ENCODE measurements around the gene C20orf202.
A peak's percentile ranks its signal among the peaks of the same experiment; 100 is the strongest.

Gene C20orf202

GRCh38 chr20:1224205-1224890 is 21.1 kb downstream of the C20orf202 start:
- Histone ChIP-seq H3K9ac (no peak overlapping the region), H3K9me3 (replicated peaks in 1 of 11) (peaks cover 0 to 5% (median 0%) of the 10 kb centered on the region in 11 experiments; a peak in 1 of 22 replicates), H3K36me3 (no peaks in the 10 kb centered on the region), H3K27me3 (peaks cover 20 to 32% (median 27%) of the 10 kb centered on the region in 11 experiments), H4K20me1 (no peaks in the 10 kb centered on the region), H3K4me3 (no peak overlapping the region), H3K4me2 (no peak overlapping the region), H3K4me1 (peaks cover 4 to 13% (median 9%) of the 10 kb centered on the region in 10 experiments; a peak in 15 of 20 replicates), H3K27ac (no peak overlapping the region)
- no peak for TF ChIP-seq Cebpa-rat (IDR thresholded peaks at IDR 0.05)

GRCh38 chr20:1225263-1225782 is 22.1 kb downstream of the C20orf202 start:
- H3K27ac ChIP-seq: no peak overlapping the region
- H3K4me3 ChIP-seq: no peak overlapping the region
- peaks cover 20 to 32% (median 27%) of the 10 kb centered on the region in 11 experiments for H3K27me3 ChIP-seq

GRCh38 chr20:1225783-1226654 is 22.8 kb downstream of the C20orf202 start, which contains the start of gene RAD21L1:
RAD21L1 (plus strand) TSS chr20:1226044; CDS start chr20:1228454, 2,410 bp downstream.
- peaks cover 4 to 16% (median 9%) of the 10 kb centered on the region in 10 experiments; a peak in 16 of 20 replicates for H3K4me1 ChIP-seq
- peaks cover 20 to 32% (median 27%) of the 10 kb centered on the region in 11 experiments for H3K27me3 ChIP-seq
- H3K4me2 ChIP-seq: peak within 1 kb of the TSS; percentile 94 to 100 (median 100)
- H3K27ac ChIP-seq: peak within 1 kb of the TSS in 8 of 11 experiments; percentile 31 to 64 (median 60); a peak in 13 of 22 replicates
- peak within 1 kb of the TSS; percentile 59 to 75 (median 70) for H3K4me3 ChIP-seq
- TF ChIP-seq Cebpa-rat (IDR thresholded peaks at IDR 0.05): no peak
- no peaks in the 10 kb centered on the region for H3K36me3 ChIP-seq
- H3K9ac ChIP-seq: peak within 1 kb of the TSS; percentile 61 to 81 (median 74)
- no peaks in the 10 kb centered on the region for H4K20me1 ChIP-seq
- H3K9me3 ChIP-seq (replicated peaks in 1 of 11): peaks cover 0 to 5% (median 0%) of the 10 kb centered on the region in 11 experiments; a peak in 1 of 22 replicates

More at GRCh38 chr20:1225263-1225782, 22.1 kb downstream of the C20orf202 start:
- TF ChIP-seq Cebpa-rat (IDR thresholded peaks at IDR 0.05): no peak
- Histone ChIP-seq H4K20me1 (no peaks in the 10 kb centered on the region), H3K4me2 (peak overlapping the region in 1 of 11 experiments; percentile 30; a peak in 2 of 22 replicates), H3K4me1 (peaks cover 4 to 13% (median 9%) of the 10 kb centered on the region in 10 experiments; a peak in 15 of 20 replicates), H3K9ac (no peak overlapping the region), H3K36me3 (no peaks in the 10 kb centered on the region), H3K9me3 (replicated peaks in 1 of 11) (peaks cover 0 to 5% (median 0%) of the 10 kb centered on the region in 11 experiments; a peak in 1 of 22 replicates)

GRCh38 chr20:1229541-1229940 is 26.3 kb downstream of the C20orf202 start:
- no peaks in the 10 kb centered on the region for H3K9me3 ChIP-seq (replicated peaks in 1 of 11)
- no peak for TF ChIP-seq Cebpa-rat (IDR thresholded peaks at IDR 0.05)
- H4K20me1 ChIP-seq: no peaks in the 10 kb centered on the region

GRCh38 chr20:1232286-1233111 is 29.2 kb downstream of the C20orf202 start:
- Histone ChIP-seq H3K4me2 (no peak overlapping the region), H3K9me3 (replicated peaks in 1 of 11) (no peaks in the 10 kb centered on the region)

More at GRCh38 chr20:1229541-1229940, 26.3 kb downstream of the C20orf202 start:
- Histone ChIP-seq H3K9ac (no peak overlapping the region), H3K27me3 (peaks cover 20 to 32% (median 27%) of the 10 kb centered on the region in 11 experiments), H3K4me2 (no peak overlapping the region), H3K4me3 (no peak overlapping the region), H3K4me1 (peaks cover 4 to 18% (median 9%) of the 10 kb centered on the region in 10 experiments; a peak in 16 of 20 replicates), H3K36me3 (no peaks in the 10 kb centered on the region), H3K27ac (no peak overlapping the region)

GRCh38 chr20:1240549-1240948 is 37.3 kb downstream of the C20orf202 start:
- no peak overlapping the region for H3K9ac ChIP-seq
- H3K4me1 ChIP-seq: peaks cover 5 to 9% (median 7%) of the 10 kb centered on the region in 10 experiments; a peak in 13 of 20 replicates
- H3K9me3 ChIP-seq (replicated peaks in 1 of 11): no peaks in the 10 kb centered on the region
- no peak overlapping the region for H3K27ac ChIP-seq
- no peaks in the 10 kb centered on the region for H4K20me1 ChIP-seq
- TF ChIP-seq Cebpa-rat (IDR thresholded peaks at IDR 0.05): no peak
- H3K36me3 ChIP-seq: no peaks in the 10 kb centered on the region
- no peak overlapping the region for H3K4me2 ChIP-seq
- no peak overlapping the region for H3K4me3 ChIP-seq
- H3K27me3 ChIP-seq: no peaks in the 10 kb centered on the region

More at GRCh38 chr20:1232286-1233111, 29.2 kb downstream of the C20orf202 start:
- TF ChIP-seq Cebpa-rat (IDR thresholded peaks at IDR 0.05): no peak
- Histone ChIP-seq H3K4me1 (peaks cover 0 to 6% (median 0%) of the 10 kb centered on the region in 10 experiments; a peak in 4 of 20 replicates), H3K27me3 (peaks cover 5 to 12% (median 11%) of the 10 kb centered on the region in 11 experiments), H3K36me3 (no peaks in the 10 kb centered on the region), H3K4me3 (no peak overlapping the region), H3K9ac (no peak overlapping the region), H3K27ac (no peak overlapping the region), H4K20me1 (no peaks in the 10 kb centered on the region)

- H3K9me3 ChIP-seq (replicated peaks in 1 of 11): no peaks in the 10 kb centered on the region
- no peak overlapping the region for H3K27ac ChIP-seq
- no peak for TF ChIP-seq Cebpa-rat (IDR thresholded peaks at IDR 0.05)
- no peaks in the 10 kb centered on the region for H3K27me3 ChIP-seq
- H3K4me1 ChIP-seq: peaks cover 5 to 9% (median 7%) of the 10 kb centered on the region in 10 experiments; a peak in 13 of 20 replicates
- H3K4me2 ChIP-seq: no peak overlapping the region
- H4K20me1 ChIP-seq: no peaks in the 10 kb centered on the region
- no peak overlapping the region for H3K4me3 ChIP-seq
- H3K9ac ChIP-seq: no peak overlapping the region
- H3K36me3 ChIP-seq: no peaks in the 10 kb centered on the region
These were observed 38.2 kb downstream of the C20orf202 start for GRCh38 chr20:1241456-1241855.

- Histone ChIP-seq H4K20me1 (no peaks in the 10 kb centered on the region), H3K27me3 (no peaks in the 10 kb centered on the region), H3K4me1 (peaks cover 5 to 9% (median 7%) of the 10 kb centered on the region in 10 experiments; a peak in 13 of 20 replicates), H3K9ac (no peak overlapping the region), H3K9me3 (replicated peaks in 1 of 11) (no peaks in the 10 kb centered on the region), H3K27ac (no peak overlapping the region), H3K36me3 (no peaks in the 10 kb centered on the region), H3K4me3 (no peak overlapping the region), H3K4me2 (peak overlapping the region in 10 of 11 experiments; percentile 5 to 39 (median 26); a peak in 15 of 22 replicates)
- no peak for TF ChIP-seq Cebpa-rat (IDR thresholded peaks at IDR 0.05)
These were observed 38.8 kb downstream of the C20orf202 start for GRCh38 chr20:1242099-1242498.

Measured in BLaER1 treated with 17β-estradiol and CSF1 and Interleukin-3, amounts not matched to agents 10 nM and 100 nM (cell line).